Fibroblast of pulmonary artery (primary cell): Measurements from ENCODE around the gene VSIG4.

Experiments
- DNase-seq: peaks from one replicate; pipeline ENCODE4 v3.0.0-alpha.2; 2010; ENCODE audit warnings: low read depth
- H3K4me3 ChIP-seq: replicated peaks from 2 replicates; pipeline ENCODE4 v1.5.1; 2011; ENCODE audit warnings: low read depth, mild to moderate bottlenecking, control low read depth, low read length, moderate library complexity
- TF ChIP-seq, protein P1 (sequence below): IDR thresholded peaks from 2 replicates; pipeline ENCODE4 v1.5.1; 2011; ENCODE audit warnings: mild to moderate bottlenecking, control low read depth, low read length, inconsistent platforms; ENCODE audit errors: missing control alignments

The VSIG4 gene

DNA sequence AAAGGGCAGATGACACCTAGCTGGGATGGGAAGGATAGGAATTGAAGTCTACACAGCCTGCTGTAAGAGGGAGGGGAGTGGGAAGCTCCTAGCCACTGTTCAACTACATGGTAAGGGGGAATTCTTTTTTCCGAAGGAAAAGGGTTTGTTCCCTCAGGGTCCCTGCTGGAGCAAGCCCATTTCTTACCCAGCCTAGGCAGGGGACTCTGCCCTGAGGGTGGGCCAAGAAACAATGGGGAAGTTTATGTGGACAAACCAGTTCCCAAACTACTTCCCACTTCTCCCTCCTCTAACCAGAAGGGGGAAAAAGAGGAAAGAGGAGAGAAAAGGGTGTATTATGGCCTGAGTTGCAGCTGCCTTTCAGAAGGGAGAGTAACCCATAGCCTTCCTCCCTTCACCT, 13.5 kb upstream of the VSIG4 start:
- DNase-seq: no peak
- TF ChIP-seq, protein P1, sequence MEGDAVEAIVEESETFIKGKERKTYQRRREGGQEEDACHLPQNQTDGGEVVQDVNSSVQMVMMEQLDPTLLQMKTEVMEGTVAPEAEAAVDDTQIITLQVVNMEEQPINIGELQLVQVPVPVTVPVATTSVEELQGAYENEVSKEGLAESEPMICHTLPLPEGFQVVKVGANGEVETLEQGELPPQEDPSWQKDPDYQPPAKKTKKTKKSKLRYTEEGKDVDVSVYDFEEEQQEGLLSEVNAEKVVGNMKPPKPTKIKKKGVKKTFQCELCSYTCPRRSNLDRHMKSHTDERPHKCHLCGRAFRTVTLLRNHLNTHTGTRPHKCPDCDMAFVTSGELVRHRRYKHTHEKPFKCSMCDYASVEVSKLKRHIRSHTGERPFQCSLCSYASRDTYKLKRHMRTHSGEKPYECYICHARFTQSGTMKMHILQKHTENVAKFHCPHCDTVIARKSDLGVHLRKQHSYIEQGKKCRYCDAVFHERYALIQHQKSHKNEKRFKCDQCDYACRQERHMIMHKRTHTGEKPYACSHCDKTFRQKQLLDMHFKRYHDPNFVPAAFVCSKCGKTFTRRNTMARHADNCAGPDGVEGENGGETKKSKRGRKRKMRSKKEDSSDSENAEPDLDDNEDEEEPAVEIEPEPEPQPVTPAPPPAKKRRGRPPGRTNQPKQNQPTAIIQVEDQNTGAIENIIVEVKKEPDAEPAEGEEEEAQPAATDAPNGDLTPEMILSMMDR: no peak
- no peak overlapping the region for H3K4me3 ChIP-seq

DNA sequence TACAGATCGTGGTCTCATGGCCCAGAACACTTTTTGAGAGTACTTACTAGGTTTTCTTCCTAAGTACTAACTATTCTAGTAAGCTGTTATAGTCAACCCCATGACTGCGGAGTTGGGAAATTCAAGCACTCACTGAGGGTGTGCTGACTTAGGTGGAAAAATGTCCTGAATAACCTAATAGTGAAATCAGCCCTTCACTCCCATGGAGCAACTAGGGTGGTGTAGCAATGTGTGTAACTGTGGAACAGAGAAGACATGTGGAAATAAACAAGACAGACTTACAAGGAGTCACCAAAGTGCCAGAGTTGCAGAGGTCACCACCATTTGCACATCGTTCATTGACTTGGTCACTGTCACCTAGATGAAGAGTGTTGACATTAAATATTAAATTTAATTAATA, 12.1 kb upstream of the VSIG4 start:
- no peak for DNase-seq
- TF ChIP-seq, protein P1: no peak
- no peak overlapping the region for H3K4me3 ChIP-seq

DNA sequence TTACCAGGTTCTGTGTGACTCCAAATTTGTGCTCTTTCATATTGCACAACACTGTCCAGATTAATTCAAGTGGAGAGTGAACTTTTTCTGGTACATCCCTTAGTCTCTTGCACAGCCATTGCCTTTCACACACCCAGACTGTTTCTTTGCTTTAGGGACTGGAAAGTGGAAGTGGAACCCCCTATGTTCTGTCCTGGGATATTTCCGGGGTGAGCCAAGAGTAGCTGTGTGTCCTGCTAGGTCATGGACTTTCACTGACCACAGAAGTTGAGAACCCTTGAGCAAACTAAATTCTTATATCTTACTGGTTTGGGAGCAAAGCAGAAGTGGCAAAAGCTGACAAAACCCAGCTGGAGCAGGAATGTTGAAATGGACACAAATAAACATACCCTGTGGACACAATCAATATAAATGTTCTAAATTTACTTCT, 10.3 kb upstream of the VSIG4 start:
- DNase-seq: no peak
- TF ChIP-seq, protein P1: no peak
- no peak overlapping the region for H3K4me3 ChIP-seq

DNA sequence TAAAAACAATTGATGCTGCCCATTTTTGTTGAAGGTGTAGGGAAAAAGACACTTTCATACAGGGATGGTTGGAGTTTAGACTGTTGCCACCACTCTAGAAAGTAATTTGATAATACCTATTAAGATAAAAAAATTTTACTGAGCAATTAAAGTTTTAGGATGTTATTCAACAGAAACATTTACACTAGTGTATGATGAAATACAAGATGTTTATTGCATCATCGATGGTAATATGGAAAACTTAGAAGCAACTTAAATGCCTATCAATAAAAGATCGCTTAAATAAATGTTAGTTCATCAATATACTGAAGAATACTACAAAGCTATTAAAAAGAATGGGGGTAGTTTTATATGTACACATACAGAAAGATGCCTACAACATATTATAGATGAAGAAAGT, 9.2 kb upstream of the VSIG4 start:
- H3K4me3 ChIP-seq: no peak overlapping the region
- no peak for DNase-seq
- TF ChIP-seq, protein P1: no peak

DNA sequence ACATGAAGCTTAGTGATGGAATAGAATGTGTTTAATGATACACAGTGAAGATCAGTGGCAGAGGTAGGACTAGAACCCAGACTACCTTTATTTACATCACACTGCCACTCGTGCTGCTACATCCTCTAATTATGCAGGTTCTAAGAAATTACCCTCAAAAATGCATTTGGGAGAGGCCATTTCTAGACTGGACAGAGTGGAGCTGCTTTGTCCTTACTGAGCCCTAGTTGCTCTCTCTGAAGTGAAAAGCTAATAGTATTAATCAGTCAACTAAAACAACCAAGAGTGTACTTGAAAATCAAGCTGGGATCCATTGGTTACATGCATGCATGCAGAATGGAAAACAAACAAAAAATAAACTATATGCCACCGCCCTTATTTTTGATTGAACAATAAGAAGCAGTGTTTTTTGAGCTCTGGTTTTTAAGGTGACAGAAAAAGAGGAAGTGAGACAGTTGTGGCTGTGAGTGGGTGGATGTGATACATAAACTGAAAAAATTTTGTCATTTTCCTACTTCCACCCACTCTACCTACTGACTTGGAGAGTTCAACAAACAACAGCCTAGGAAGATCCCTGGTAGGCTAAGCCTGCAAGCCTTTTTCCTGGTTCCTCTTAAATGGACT, 6.8 kb upstream of the VSIG4 start:
- DNase-seq: no peak
- TF ChIP-seq, protein P1: no peak
- no peak overlapping the region for H3K4me3 ChIP-seq

DNA sequence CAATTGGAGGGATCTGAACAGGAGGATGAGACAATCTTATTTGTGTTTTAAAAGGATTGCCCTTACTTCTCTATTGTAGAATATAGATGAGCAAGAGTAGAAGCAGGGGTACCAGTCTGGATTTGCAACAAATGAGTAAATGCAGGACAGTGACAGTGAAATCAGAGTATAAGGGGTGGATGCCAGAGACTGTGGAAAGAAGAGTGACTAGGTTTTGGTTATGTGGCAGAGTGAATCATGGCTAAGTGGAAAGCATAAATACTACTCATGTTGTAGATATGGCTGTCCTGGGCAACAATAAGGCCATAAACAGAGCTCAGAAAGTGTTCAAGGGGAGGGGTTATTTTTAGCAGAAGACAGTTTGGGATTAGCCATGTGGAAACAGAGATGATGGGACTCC, 6.0 kb upstream of the VSIG4 start:
- H3K4me3 ChIP-seq: no peak overlapping the region
- TF ChIP-seq, protein P1: no peak
- no peak for DNase-seq

DNA sequence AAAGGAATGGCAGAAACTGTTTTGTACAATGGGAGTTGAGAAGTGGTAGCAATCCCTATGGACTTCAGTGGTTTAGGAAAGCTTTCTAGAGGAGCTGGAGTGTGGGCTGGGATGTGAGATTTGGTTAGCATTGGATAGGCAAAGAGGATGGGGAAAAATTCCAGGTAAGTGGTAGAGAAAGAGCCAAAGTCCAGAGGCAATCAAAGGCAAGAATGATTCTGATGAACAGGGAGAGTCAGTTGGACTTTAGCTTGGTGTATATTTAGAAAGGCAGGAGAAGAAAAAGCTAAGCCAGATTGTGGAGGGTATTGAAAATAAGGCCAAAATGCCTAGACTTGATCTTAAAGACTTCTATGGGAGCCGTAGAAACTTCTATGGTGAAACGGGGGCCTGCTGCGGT, 3.7 kb upstream of the VSIG4 start:
- DNase-seq: no peak
- H3K4me3 ChIP-seq: no peak overlapping the region
- TF ChIP-seq, protein P1: no peak
